Hematopoietic multipotent progenitor cell treated with erythropoietin and hydrocortisone succinate and interleukin-3 and kit ligand, for 8 days (in vitro differentiated cells): ENCODE measurements around the gene POLRMT.
"Not testable (repeated sequence)": the region's sequence is repeated elsewhere in the genome, so short reads cannot be mapped to it uniquely, and the experiment has no call there.

ENCODE experiments used
- DNase-seq: peaks from one replicate; pipeline ENCODE4 v3.0.0-alpha.2; 2015

POLRMT gene

DNA sequence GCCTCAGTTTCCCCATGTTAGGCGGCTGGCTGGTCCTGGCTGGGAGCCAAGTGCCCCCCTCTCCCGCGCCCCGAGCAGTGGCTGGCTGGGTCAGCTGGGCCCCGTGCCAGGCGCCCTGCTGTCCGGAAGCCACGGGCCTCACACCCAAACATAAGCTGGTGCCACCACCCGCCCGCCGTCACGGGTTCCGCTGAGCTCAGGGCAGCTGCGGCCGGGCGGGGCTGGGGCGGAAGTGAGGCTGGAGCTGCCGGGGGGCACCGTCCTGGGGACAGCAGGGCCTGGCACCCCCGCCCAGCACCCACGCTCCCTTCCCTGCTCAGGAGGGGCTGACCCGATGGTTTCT lies 24.4 kb downstream of the POLRMT start:
- peak; percentile 56 for DNase-seq

DNA sequence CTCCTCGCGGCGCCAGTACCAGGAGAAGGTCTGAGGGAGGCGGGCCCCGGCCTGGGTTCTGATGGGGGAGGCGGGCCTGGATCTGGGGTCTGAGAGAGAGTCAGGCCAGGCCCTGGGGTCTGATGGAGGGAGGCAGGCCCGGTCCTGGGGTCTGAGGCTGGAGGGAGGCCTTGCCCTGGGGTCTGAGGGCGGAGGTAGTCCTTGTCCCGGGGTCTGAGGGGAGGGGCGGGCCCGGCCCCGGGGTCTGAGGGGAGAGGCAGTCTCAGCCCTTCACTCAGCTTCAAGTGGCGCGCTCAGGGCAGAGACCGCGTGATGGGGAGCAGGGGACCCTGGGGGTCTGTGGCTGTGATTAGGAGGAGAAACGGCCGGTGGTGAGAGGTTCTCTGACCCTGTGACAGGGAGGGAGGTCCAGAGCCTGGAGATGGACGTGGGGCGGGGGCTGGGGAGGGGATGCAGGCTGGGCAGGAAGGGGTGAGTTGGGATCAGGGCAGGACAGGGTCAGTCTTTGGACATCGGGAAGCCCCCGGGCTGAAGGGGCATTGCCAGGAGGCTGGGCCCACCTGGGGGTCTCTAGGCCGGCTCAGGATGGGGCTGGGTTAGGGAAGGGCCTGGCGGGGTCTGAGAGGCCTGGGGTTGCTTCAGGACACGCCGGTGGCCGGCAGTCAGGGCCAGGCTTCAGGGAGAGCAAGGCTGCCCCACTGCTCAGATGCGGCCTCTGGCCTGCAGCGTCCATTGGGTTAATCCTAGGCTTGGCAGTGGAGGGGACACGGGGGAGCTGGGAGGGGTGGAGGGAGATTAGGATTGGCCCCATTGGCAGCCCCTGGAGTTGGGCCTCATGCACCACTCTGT lies 25.0 kb downstream of the POLRMT start:
- DNase-seq: no peak

DNA sequence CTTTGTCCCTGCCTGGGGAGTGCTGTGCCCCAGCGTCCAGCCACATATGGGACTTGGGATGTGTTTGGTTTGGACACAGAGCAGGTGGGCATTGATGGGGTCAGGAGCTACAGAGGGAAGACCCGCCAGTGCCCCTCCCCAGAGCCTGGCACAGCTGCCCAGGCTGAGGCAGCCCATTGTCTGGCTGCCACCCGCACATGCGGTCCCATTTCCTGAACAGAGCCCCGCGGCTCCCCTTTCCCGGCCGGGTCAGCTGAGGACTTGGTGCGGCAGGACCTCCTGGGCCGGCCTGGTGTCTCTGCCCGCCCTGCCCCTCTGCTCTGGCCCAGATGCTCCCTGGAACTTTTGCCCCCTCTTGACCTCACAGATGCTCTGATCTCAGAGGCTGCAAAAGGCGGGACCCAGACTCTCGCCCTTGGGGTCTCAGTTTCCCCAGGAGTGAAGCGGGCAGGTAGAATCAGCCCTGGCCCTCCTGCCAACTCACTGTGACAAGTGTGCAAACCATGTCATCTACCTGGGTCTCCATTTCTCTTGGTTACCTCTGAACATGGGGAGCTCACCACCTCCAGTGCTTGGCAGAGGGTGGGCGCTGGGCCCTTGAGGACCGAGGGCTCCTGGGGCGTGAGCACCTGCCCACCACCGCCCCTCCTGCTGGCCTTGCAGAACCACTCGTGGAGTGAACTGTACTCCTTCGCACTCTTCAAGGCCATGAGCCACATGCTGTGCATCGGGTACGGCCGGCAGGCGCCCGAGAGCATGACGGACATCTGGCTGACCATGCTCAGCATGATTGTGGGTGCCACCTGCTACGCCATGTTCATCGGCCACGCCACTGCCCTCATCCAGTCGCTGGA lies 25.8 kb downstream of the POLRMT start:
- no peak for DNase-seq

DNA sequence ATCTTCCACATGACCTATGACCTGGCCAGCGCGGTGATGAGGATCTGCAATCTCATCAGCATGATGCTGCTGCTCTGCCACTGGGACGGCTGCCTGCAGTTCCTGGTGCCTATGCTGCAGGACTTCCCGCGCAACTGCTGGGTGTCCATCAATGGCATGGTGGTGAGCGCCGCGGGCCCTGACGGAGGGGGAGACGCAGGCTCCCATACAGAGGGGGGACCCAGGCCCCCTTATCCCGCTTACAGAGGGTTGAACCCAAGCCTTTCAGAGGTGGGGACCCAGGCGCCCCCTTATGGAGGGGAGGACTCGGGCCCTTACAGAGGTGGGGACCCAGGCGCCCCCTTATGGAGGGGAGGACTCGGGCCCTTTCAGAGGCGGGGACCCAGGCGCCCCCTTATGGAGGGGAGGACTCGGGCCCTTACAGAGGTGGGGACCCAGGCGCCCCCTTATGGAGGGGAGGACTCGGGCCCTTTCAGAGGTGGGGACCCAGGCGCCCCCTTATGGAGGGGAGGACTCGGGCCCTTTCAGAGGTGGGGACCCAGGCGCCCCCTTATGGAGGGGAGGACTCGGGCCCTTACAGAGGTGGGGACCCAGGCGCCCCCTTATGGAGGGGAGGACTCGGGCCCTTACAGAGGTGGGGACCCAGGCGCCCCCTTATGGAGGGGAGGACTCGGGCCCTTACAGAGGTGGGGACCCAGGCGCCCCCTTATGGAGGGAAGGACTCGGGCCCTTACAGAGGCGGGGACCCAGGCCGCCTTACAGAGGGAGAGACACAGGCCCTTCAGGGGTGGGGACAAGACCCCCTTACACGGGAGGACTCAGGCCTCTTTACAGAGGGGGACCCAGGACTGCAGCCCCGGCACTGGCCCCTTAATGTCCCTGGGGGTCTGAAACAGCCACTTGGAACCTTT lies 28.0 kb downstream of the POLRMT start:
- peak; percentile 32 for DNase-seq

DNA sequence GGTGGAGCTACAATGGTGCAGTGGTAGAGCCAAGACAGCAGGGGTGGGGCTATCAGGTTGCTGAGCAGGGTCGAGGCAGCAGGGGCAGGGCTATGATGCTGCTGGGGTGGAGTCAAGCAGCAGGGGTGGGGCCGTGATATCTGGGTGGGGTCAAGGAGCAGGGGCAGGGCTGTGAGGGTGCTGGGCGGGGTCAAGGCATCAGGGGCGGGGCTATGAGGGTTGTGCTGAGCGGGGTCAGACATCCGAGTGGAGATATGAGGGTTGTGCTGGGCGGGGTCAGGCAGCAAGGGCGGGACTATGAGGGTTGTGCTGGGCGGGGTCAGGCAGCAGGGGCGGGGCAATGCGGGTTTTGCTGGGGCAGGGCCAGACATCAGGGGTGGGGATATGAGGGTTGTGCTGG lies 29.0 kb downstream of the POLRMT start:
- DNase-seq: peak; percentile 59

DNA sequence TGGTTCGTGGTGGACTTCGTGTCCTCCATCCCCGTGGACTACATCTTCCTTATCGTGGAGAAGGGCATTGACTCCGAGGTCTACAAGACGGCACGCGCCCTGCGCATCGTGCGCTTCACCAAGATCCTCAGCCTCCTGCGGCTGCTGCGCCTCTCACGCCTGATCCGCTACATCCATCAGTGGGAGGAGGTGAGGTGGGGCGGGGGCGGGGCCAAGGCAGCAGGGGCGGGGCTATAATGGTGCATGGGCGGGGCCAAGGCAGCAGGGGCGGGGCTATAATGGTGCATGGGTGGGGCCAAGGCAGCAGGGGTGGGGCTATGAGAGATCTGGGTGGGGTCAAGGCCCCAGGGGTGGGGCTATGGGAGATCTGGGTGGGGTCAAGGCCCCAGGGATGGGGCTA lies 29.6 kb downstream of the POLRMT start:
- not testable (repeated sequence) for DNase-seq

DNA sequence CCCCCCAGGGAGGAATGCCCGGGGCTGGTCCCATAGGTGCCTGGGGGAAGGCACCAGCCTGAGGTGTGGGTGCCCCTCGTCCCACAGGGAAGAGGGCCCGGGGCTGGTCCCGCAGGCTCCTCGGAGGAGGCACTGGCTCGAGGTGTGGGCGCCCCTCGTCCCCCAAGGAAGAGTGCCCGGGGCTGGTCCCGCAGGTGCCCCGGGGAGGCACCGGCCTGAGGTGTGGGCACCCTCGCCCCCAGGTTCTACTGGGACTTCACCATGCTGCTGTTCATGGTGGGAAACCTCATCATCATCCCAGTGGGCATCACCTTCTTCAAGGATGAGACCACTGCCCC lies 30.1 kb downstream of the POLRMT start:
- DNase-seq: not testable (repeated sequence)

DNA sequence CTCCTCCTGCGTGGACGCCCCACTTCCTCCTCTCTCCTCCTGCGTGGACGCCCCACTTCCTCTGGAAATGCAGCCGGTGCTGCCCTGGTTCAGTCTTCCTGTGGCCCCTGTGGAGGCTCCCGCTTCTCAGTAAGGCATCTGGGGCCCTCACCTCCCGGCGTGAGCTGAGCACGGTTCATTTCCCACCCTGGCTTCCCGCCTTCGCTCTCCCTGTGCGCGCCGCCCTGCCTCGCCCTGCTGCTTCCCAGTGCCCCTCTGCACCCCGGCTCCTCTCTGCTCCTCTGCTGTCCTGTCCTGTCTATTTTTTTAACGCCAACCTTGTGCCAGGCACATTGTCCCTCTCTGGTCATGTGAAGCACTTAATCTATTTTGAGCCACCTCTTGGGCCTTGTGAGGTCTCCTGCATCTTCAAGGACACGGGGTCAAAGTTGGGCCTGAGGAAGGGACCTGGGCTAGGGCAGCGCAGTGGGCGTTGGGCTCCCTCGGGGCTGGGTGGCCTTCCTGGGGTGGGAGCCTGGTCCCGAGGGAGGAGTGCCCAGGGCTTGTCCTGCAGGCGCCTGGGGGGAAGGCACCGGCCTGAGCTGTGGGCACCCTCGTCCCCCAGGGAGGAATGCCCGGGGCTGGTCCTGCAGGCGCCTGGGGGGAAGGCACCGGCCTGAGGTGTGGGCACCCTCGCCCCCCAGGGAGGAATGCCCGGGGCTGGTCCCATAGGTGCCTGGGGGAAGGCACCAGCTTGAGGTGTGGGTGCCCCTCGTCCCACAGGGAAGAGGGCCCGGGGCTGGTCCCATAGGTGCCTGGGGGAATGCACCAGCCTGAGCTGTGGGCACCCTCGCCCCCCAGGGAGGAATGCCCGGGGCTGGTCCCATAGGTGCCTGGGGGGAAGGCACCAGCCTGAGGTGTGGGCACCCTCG lies 30.7 kb downstream of the POLRMT start:
- no peak for DNase-seq

DNA sequence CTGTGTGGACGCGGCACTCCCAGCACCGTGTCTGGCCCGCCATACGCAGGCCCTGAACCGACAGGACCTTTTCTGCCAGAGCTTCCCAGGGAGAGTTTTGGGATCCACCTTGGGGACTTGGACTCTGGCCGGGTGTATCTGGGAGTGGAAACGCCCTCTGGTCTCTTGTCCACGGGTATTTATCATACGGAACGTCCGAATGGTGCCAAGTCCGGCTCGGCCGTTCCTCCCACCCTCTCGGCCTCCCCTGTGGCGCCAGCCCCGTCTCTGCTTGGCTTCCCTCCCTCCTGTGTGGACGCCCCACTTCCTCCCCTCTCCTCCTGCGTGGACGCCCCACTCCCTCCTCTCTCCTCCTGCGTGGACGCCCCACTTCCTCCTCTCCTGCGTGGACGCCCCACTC lies 31.5 kb downstream of the POLRMT start:
- no peak for DNase-seq

DNA sequence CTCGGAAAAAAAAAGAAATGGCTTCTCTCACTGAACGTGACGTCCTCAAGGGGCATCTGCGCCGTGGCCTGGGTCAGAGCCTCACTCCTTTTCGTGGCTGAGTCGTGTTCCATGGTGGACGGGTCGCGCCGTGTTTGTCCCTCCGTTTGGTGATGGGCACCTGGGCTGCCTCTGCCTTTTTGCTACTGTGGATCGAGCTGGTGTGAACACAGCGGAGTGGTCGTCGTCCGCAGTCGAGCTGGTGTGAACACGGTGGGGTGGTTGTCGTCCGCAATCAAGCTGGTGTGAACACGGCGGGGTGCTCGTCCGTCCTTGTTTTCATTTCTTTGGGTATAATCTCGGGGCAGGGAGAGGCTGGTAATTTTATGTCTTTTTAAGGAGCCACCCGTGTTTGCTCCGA lies 32.0 kb downstream of the POLRMT start:
- DNase-seq: no peak

DNA sequence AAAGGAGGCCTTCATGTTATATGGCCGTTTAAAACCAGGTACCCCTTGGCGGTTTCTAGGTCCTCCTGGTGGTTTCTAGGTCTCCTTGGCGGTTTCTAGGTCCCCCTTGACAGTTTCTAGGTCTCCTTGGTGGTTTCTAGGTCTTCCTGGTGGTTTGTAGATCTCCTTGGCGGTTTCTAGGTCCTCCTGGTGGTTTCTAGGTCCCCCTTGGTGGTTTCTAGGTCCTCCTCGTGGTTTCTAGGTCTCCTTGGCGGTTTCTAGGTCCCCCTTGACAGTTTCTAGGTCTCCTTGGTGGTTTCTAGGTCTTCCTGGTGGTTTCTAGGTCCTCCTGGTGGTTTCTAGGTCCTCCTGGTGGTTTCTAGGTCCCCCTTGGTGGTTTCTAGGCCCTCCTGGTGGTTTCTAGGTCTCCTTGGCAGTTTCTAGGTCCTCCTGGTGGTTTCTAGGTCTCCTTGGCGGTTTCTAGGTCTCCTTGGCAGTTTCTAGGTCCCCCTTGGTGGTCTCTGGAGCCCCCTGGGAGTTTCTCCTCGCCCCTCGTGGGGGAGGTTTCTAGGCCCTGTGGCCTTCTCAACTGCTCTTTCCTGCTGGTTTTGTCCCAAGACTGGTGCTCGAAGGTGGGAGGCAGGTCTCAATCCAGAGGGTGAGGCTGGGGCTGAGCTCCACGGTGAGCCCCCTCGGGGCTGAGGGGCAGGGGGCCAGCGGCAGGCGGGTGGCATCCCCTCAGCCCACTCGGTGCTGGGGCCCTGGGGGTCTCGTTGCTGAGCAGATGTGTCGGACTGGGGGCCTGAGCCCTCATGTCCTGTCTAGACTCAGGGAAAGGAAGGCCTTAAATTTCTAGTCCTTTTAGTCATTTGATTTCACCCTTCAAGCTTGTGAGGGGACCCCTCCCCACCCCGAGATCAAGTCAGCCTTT lies 35.7 kb downstream of the POLRMT start:
- no peak for DNase-seq

DNA sequence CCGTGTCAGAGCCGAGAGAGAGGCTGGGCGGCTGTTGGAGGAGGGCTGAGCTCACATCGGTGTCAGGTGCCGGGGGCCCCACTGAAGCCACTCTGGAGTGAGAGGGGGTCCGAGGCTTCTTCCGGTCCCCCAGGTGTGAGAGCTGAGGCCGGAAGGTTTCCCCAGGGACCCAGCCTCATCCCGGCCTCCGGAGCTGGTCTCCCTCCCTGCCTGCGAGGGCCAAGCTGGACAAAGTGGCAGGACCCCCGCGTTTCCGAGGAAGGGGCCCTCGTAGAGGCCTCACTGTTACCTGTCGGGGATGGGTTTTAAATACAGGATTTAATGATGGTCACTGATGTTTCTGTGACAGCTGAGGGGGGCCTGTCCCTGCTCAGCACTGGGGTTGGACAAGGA lies 37.1 kb downstream of the POLRMT start:
- DNase-seq: no peak

DNA sequence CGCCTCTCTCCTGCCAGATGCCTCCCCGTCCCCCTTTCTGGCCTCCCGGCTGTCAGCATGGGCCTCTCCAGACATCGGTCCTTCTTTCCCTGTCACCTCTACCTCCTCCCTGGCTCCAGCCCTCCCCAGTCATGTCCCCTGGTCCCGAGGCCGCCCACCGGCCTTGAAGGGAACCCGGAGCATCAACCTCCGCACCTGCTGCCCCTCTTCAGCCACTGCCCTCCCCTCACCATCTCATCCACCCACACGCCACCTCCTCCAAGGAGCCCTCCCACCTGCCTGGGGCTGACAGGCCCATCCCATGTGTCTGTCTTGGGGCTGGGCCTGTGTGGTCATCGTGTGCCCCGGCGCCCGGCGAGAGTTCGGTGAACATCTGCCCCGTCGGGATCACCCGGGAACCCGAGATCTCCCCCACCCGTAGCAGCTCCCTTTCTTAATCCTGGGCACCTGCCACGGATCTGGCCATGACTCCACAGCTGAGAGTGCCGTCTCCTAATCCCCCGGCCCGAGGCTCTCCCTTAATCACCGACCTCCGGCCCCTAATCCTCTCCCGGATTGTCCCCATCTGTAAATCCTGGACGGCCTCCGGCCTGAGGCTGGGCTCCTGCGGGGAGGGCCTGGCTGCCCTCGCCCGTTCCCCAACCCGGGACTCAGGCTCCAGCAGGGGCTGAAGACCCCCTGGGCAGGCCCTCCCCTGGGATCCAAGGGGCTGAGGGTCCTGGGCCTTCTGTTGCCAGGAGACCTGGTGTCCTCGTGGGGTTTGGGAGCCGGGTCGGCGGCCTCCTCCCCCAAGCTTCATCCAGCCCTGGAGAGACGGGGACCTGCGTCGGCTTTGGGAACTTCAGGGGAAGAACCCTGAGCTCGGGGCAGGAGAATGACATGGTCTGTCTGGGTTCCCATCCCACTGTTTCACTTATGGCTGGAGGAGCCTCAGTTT lies 37.7 kb downstream of the POLRMT start:
- no peak for DNase-seq

DNA sequence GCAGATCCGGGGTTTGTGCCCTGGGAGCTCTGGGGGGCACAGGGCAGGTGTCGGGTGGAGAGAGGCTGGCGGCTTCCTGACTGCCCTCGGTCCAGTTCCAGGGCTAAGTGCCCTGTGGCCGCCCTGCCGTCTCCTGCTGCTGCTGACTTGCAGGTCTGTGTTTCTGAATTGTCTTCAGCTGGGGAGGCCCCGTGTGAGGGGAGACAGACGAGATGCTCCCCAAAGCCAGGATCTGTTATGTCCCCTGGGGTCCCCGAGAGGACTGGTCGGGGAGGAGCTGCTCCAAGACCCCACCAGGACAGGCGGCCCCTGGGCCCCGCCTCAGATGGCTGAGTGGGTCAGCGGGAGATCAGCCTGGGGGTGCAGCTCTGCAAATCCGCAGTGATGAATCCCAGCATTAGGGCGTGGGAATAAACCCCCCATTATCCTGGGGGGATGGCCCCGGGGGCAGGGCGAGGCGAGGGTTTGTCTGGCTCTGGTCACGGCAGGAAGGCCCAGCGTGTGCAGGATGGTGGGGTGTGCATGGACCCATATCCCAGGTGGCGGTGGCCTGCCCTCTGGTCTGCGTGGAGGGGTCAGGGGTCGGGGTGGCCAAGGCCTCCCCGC lies 39.0 kb downstream of the POLRMT start:
- DNase-seq: no peak

DNA sequence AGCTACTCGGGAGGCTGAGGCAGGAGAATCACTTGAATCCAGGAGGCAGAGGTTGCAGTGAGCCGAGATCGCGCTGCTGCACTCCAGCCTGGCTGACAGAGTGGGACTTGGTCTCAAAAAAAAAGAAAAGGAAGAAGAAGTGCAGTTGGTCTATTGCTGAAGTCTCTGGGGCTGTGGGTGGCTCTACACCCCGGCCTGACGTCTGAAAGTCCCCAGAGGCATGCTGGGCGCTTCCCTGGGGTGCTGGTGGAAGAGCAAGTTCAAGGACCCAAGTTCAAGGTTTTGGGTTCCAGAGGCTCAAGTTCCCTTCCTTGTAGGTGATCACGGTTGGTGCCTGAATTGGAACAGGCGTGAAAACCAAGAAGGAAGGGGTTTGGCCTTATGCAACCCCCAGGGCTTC lies 39.8 kb downstream of the POLRMT start:
- DNase-seq: no peak

DNA sequence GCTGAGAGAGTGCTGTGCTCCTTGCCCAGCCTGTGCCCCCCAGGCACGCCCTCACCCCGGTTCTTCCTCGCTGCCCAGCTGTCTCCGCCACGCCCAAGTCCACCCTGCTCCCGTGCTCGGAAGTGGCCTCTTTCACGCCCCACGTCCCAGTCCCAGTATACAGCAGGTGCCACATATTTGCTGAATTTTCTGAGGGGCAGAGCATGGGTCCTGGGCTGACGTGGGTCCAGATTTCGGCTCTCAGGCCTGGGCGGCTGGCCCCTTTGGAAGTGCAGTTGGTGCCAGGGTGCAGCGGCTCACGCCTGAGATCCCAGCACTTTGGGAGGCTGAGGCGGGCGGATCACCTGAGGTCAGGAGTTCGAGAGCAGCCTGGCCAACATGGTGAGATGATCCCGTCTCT lies 40.3 kb downstream of the POLRMT start:
- DNase-seq: no peak

DNA sequence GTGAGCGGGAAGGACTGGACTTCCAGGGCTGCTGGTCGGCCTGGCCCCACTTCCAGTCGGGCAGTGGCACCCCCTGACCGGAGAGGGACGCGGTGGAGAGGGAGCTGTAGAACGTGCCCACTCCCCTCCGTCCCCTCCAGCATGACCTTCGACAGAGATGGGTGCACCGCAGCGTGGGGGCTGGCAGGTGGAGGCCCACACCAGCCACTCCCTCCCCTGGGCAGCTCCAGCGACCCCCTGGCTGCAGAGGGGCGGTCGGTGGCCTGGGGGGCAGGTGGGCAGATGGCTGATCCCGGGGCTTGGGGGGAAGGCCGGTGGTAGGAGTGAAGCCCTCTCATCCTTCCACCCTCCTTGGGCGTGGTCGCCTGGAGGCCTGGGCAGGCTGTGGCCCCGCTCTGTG lies 41.2 kb downstream of the POLRMT start:
- no peak for DNase-seq

DNA sequence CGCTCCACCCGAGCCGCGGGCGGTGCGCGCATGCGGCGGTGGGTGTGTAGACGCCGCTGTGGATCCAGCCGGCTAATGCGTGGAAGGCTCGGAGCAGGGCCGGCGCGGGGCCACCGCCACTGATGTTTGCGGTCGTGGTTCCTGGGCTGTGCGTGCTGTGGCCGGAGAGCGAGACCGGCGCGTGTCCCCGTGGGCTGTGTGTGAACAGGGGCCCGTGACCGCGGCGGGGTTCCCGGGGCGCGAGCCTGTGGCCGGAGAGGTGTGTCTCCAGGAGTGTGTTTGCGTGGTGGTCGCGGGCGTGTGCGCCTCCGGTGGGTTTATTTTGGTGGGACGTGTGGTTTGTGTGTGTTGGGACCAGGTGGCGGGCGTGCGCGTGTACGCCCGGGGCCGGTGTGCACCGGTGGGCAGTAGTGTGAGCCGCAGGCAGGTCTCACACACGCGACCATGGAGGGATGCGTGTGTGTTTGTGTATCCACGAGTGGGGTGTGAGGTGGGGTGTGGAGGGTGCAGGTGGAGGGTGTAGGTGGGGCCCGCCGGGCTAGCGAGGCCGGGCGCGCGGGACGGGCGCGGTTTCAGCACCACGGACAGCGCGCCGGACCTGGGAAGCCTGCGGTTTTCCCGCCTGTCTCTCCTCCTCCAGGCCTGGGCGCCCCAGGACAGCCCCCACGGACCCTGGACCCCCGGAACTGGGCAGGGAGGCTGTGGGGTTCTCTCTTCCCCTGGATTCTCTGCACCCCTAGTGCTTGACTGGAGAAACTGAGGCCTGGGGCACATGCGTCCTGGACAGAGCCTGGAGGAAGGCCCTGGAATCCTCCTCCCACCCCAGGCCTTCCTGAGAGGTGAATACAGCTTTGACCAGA lies 42.0 kb downstream of the POLRMT start:
- no peak for DNase-seq

DNA sequence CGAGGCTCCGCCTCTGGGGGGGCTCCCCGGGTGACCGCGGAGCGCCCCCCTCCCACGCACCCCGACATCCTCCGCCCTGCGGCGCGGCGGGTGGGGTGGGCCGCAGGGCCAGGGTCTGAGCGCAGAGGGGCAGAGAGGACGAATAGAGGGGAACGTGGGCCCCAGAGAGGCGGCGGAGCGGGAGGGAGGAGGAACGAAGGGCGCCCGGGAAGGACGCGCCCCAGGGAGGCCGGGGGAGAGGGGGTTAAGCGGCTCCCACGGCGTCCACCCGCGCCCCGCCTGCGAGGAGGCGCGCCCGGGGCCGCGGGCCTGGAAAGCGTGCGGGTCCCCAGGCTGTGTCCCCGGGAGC lies 42.6 kb downstream of the POLRMT start:
- DNase-seq: no peak
